Fibroblast of lung (primary cell): ENCODE data around the gene CMIP. TPM values are rescaled to one million over a fixed set of nuclear protein-coding genes. Genes with fewer than 3 reads are reported as not detected.
A peak's percentile ranks its signal among the peaks of the same experiment; 100 is the strongest.

ENCODE experiments used
- DNase-seq, 2 donors: peaks; one replicate each; pipeline versions ENCODE4 v3.0.0 to v3.0.0-alpha.2; 2010; ENCODE audit warnings: low read depth in 2 of 2
- H2AFZ ChIP-seq: 2 replicates; pipeline ENCODE4 v1.5.1; 2012; ENCODE audit warnings: low read length, control low read depth, inconsistent platforms
- H3K27ac ChIP-seq: 2 replicates; pipeline ENCODE4 v1.5.1; 2011; ENCODE audit warnings: low read length, control low read depth; ENCODE audit not compliant: insufficient read depth
- H3K27me3 ChIP-seq: 2 replicates; pipeline ENCODE4 v1.5.1; 2011; ENCODE audit warnings: mild to moderate bottlenecking, low read length; ENCODE audit not compliant: control insufficient read depth, insufficient read depth
- H3K36me3 ChIP-seq: 2 replicates; pipeline ENCODE4 v1.5.1; 2011; ENCODE audit warnings: low read length; ENCODE audit not compliant: control insufficient read depth, insufficient read depth
- H3K4me1 ChIP-seq: 2 replicates; pipeline ENCODE4 v1.5.1; 2011; ENCODE audit warnings: low read length; ENCODE audit not compliant: control insufficient read depth, insufficient read depth; ENCODE audit errors: extremely low read depth
- H3K4me2 ChIP-seq: 2 replicates; pipeline ENCODE4 v1.5.1; 2011; ENCODE audit warnings: low read length, control low read depth; ENCODE audit not compliant: insufficient read depth; ENCODE audit errors: extremely low read depth
- H3K4me3 ChIP-seq, 4 experiments: fragments of 200-600 bp in 1 of 4; sonication (generic) in 1 of 4; replicated peaks in 1 of 4; 2 replicates each; pipeline ENCODE4 v1.5.1; 2011 to 2016; ENCODE audit warnings: low read length in 4 of 4, low read depth in 3 of 4, mild to moderate bottlenecking in 3 of 4, control low read depth in 2 of 4, inconsistent platforms in 1 of 4, mixed read lengths in 1 of 4; ENCODE audit not compliant: insufficient read depth in 1 of 4; ENCODE audit errors: control extremely low read depth in 1 of 4
- H3K79me2 ChIP-seq: 2 replicates; pipeline ENCODE4 v1.5.1; 2012; ENCODE audit warnings: mild to moderate bottlenecking, low read length, inconsistent platforms; ENCODE audit not compliant: control insufficient read depth, insufficient read depth
- H3K9ac ChIP-seq: 2 replicates; pipeline ENCODE4 v1.5.1; 2011; ENCODE audit warnings: mild to moderate bottlenecking, low read length, control low read depth; ENCODE audit not compliant: insufficient read depth
- H3K9me3 ChIP-seq: 2 replicates; pipeline ENCODE4 v1.5.1; 2012; ENCODE audit warnings: low read depth, low read length; ENCODE audit not compliant: control insufficient read depth, insufficient read depth
- H4K20me1 ChIP-seq: 2 replicates; pipeline ENCODE4 v1.5.1; 2011; ENCODE audit warnings: low read length; ENCODE audit not compliant: control insufficient read depth, insufficient read depth; ENCODE audit errors: extremely low read depth
- EZH2 ChIP-seq: IDR thresholded peaks from 2 replicates; pipeline ENCODE4 v1.5.1; 2012; ENCODE audit warnings: low read length, control low read depth, mild to moderate bottlenecking; ENCODE audit errors: missing control alignments
- polyA plus RNA-seq, 2 donors: library from polyadenylated mRNA; depleted of rRNA in 1 of 2; stranded (reverse) in 1 of 2; unstranded in 1 of 2; fragments of >200 nt; gene quantifications; 2 replicates each; pipeline ENCODE4 v1.2.1, GENCODE V29; 2011 to 2012; ENCODE audit warnings: missing spikeins in 1 of 2
- total RNA-seq: library from RNA; depleted of rRNA; stranded (reverse); fragments of >200 nt; gene quantifications from 2 replicates; pipeline ENCODE4 v1.2.1, GENCODE V29; 2014
- TF ChIP-seq, protein P1 (sequence below), 2 donors: IDR thresholded peaks in 1 of 2; conservative IDR thresholded peaks in 1 of 2; 1 replicate in 1 of 2; 2 replicates in 1 of 2; pipeline ENCODE4 v1.5.1; 2011 to 2012; ENCODE audit warnings: low read length in 2 of 2, control low read depth in 1 of 2, inconsistent platforms in 1 of 2, low read depth in 1 of 2, mild to moderate bottlenecking in 1 of 2

The CMIP gene
- total and polyA plus RNA-seq, 2 donors (not counting 1 experiment from before 2014, with no cell fraction given), result 1.9 to 5.1 TPM

DNA sequence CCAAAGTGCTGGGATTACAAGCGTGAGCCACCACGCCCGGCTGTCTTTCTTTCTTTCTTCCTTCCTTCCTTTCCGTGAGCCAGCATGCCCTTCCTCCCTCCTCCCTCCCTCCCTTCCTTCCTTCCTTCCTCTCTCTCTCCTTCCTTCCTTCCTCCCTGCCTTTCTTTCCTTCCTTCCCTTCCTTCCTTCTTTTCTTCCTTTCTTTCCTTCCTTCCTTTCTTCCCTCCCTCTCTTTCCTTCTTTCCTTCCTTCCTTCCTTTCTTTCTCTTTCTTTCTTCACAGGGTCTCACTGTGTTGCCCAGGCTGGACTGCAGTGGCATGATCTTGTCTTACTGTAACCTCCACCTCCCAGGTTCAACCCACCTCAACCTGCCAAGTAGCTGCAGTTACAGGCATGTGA, 283.8 kb downstream of the CMIP start:
- Histone ChIP-seq H3K4me3 (no peak overlapping the region), H3K9ac (no peak overlapping the region), H3K36me3 (no peaks in the 10 kb centered on the region), H3K27ac (no peak overlapping the region), H3K9me3 (no peaks in the 10 kb centered on the region), H3K4me1 (peaks cover 10% of the 10 kb centered on the region), H4K20me1 (no peaks in the 10 kb centered on the region), H3K27me3 (peaks cover 16% of the 10 kb centered on the region), H3K4me2 (no peak overlapping the region), H3K79me2 (no peaks in the 10 kb centered on the region), H2AFZ (no peak overlapping the region)
- no peak for DNase-seq
- TF ChIP-seq, protein P1, sequence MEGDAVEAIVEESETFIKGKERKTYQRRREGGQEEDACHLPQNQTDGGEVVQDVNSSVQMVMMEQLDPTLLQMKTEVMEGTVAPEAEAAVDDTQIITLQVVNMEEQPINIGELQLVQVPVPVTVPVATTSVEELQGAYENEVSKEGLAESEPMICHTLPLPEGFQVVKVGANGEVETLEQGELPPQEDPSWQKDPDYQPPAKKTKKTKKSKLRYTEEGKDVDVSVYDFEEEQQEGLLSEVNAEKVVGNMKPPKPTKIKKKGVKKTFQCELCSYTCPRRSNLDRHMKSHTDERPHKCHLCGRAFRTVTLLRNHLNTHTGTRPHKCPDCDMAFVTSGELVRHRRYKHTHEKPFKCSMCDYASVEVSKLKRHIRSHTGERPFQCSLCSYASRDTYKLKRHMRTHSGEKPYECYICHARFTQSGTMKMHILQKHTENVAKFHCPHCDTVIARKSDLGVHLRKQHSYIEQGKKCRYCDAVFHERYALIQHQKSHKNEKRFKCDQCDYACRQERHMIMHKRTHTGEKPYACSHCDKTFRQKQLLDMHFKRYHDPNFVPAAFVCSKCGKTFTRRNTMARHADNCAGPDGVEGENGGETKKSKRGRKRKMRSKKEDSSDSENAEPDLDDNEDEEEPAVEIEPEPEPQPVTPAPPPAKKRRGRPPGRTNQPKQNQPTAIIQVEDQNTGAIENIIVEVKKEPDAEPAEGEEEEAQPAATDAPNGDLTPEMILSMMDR (conservative IDR thresholded peaks at IDR 0.05 in 1 of 2, IDR thresholded peaks at IDR 0.05 in 1 of 2; ENCODE audit: low read depth in 1 of 2, low read length in 2 of 2), result no peak
- TF ChIP-seq EZH2, result no peak

DNA sequence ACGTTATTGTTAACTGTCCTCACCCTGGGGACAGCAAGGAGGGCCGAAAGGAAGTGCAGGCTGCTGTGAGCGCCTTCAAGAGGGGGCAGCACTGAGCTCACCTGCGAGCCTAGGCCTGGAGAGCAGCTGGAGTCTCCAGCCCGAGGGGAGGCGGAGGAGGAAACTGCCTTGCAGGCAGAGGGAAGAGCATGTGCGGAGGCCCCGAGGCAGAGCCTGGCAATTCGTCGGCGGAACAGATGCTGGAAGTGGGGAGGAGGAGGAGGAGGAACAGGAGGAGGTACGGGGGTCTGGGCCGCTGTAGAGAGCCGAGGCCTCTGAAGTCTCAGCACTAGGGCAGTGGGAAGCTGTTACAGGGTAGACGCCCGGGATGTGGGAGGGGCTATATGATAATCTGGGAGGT, 284.8 kb downstream of the CMIP start:
- no peak for DNase-seq
- Histone ChIP-seq H2AFZ (no peak overlapping the region), H3K9me3 (no peaks in the 10 kb centered on the region), H3K27me3 (peaks cover 16% of the 10 kb centered on the region), H3K9ac (no peak overlapping the region), H4K20me1 (no peaks in the 10 kb centered on the region), H3K4me1 (peaks cover 10% of the 10 kb centered on the region), H3K27ac (no peak overlapping the region), H3K4me3 (no peak overlapping the region), H3K4me2 (no peak overlapping the region), H3K79me2 (no peaks in the 10 kb centered on the region), H3K36me3 (no peaks in the 10 kb centered on the region)
- TF ChIP-seq EZH2, result no peak
- TF ChIP-seq, protein P1 (conservative IDR thresholded peaks at IDR 0.05 in 1 of 2, IDR thresholded peaks at IDR 0.05 in 1 of 2; ENCODE audit: low read depth in 1 of 2, low read length in 2 of 2), result no peak

DNA sequence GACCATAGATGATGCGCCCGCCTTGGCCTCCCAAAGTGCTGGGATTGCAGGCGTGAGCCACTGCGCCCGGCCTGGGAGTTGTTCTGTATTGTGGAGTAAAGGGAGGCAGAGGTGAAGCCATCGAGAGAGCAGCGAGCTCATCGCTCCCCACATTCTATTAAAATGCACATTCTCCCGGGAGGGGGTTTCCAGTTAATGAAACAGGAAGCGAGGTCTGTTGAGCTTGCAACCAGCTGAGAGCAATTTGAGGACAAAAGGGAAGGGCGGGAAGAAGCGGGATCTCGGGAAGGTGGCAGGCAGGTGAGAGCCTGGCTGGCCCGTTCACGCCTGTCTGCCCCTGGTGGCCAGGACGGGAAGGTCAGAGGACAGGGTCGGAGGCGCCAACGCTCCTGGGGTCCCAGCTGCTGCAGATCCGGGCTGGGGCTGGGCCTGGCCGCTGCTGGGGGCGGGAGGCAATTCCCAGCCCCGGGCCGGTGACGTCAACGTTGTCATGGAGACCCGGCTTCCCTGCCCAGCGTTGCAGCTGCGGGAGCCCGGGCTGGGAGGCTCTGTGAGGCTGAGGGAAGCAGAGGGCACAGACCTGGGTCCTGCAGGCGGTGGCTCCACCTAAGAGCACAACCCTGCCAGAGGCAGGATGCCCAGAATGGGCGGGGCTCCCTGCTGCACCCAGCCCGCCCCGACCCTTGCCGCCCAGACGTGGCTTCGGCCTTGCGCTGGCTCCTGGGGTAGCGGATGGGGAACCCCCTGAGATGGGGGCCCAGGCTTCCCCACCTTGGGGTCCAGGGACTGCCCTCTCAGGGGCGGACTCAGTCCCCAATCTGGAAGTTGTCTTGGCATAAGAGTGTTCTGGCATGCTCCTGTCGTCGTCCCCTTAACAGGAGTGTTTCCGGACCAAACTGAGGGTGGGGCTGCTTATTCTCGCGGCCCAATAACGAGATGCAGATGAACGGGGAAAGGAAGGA, 285.8 kb downstream of the CMIP start:
- peak overlapping the region; percentile 55 for H3K9ac ChIP-seq
- H3K27me3 ChIP-seq, result peaks cover 9% of the 10 kb centered on the region
- peak overlapping the region; percentile 26 to 49 (median 35) for H3K4me3 ChIP-seq
- no peaks in the 10 kb centered on the region for H3K79me2 ChIP-seq
- H3K4me1 ChIP-seq, result peaks cover 10% of the 10 kb centered on the region
- H2AFZ ChIP-seq, result peak overlapping the region; percentile 63
- no peaks in the 10 kb centered on the region for H3K9me3 ChIP-seq
- H3K36me3 ChIP-seq, result no peaks in the 10 kb centered on the region
- peak overlapping the region; percentile 84 for H3K4me2 ChIP-seq
- H3K27ac ChIP-seq, result peak overlapping the region; percentile 5
- no peak for TF ChIP-seq EZH2
- TF ChIP-seq, protein P1 (conservative IDR thresholded peaks at IDR 0.05 in 1 of 2, IDR thresholded peaks at IDR 0.05 in 1 of 2; ENCODE audit: low read depth in 1 of 2, low read length in 2 of 2), result peak; percentile 28 to 60
- no peaks in the 10 kb centered on the region for H4K20me1 ChIP-seq
- peak; percentile 80 for DNase-seq
